Measurements from ENCODE around the gene TARS3.

The TARS3 gene

GRCh38 chr15:101702077-101702476 lies 22.2 kb downstream of the TARS3 start:
- Histone ChIP-seq H3K9me3 (ENCODE audit: control insufficient read depth, low read length) (no peaks in the 10 kb centered on the region), H3K4me3 (ENCODE audit: insufficient read depth, low read depth, low read length) (no peak overlapping the region), H3K4me1 (ENCODE audit: control insufficient read depth, insufficient read depth, low read length) (no peaks in the 10 kb centered on the region), H3K36me3 (ENCODE audit: control insufficient read depth, insufficient read depth, low read length) (peaks cover under 1% of the 10 kb centered on the region), H3K27me3 (ENCODE audit: control insufficient read depth, insufficient read depth, low read length, poor library complexity, severe bottlenecking) (no peaks in the 10 kb centered on the region), H3K27ac (ENCODE audit: insufficient read depth, low read depth, low read length, poor library complexity, severe bottlenecking) (no peak overlapping the region)
- 93 to 97% methylated on average over 3 to 4 of the region's 4 CpGs for WGBS, 2 experiments

- no peaks in the 10 kb centered on the region for H3K9me3 ChIP-seq (ENCODE audit: control insufficient read depth, low read length)
- H3K4me1 ChIP-seq (ENCODE audit: control insufficient read depth, insufficient read depth, low read length), result no peaks in the 10 kb centered on the region
- H3K36me3 ChIP-seq (ENCODE audit: control insufficient read depth, insufficient read depth, low read length), result peaks cover 2% of the 10 kb centered on the region
- no peak overlapping the region for H3K27ac ChIP-seq (ENCODE audit: insufficient read depth, low read depth, low read length, poor library complexity, severe bottlenecking)
- WGBS, 2 experiments, result 80 to 100% methylated on average over 1 of the region's 2 CpGs
- no peak overlapping the region for H3K4me3 ChIP-seq (ENCODE audit: insufficient read depth, low read depth, low read length)
- H3K27me3 ChIP-seq (ENCODE audit: control insufficient read depth, insufficient read depth, low read length, poor library complexity, severe bottlenecking), result no peaks in the 10 kb centered on the region
Observed at GRCh38 chr15:101698314-101698713, 26.0 kb downstream of the TARS3 start.

GRCh38 chr15:101697488-101697887 lies 26.8 kb downstream of the TARS3 start:
- Histone ChIP-seq H3K36me3 (ENCODE audit: control insufficient read depth, insufficient read depth, low read length) (peaks cover 2% of the 10 kb centered on the region), H3K4me1 (ENCODE audit: control insufficient read depth, insufficient read depth, low read length) (no peaks in the 10 kb centered on the region), H3K27me3 (ENCODE audit: control insufficient read depth, insufficient read depth, low read length, poor library complexity, severe bottlenecking) (no peaks in the 10 kb centered on the region)

GRCh38 chr15:101696829-101697228 lies 27.4 kb downstream of the TARS3 start:
- Histone ChIP-seq H3K9me3 (ENCODE audit: control insufficient read depth, low read length) (no peaks in the 10 kb centered on the region), H3K4me1 (ENCODE audit: control insufficient read depth, insufficient read depth, low read length) (no peaks in the 10 kb centered on the region), H3K27me3 (ENCODE audit: control insufficient read depth, insufficient read depth, low read length, poor library complexity, severe bottlenecking) (no peaks in the 10 kb centered on the region), H3K4me3 (ENCODE audit: insufficient read depth, low read depth, low read length) (no peak overlapping the region), H3K36me3 (ENCODE audit: control insufficient read depth, insufficient read depth, low read length) (peaks cover 2% of the 10 kb centered on the region), H3K27ac (ENCODE audit: insufficient read depth, low read depth, low read length, poor library complexity, severe bottlenecking) (no peak overlapping the region)
- WGBS, 2 experiments, result 94 to 100% methylated on average over 1 of the region's 1 CpG

More at GRCh38 chr15:101697488-101697887, 26.8 kb downstream of the TARS3 start:
- H3K4me3 ChIP-seq (ENCODE audit: insufficient read depth, low read depth, low read length), result no peak overlapping the region
- no peak overlapping the region for H3K27ac ChIP-seq (ENCODE audit: insufficient read depth, low read depth, low read length, poor library complexity, severe bottlenecking)
- no peaks in the 10 kb centered on the region for H3K9me3 ChIP-seq (ENCODE audit: control insufficient read depth, low read length)
- WGBS, 2 experiments, result 94 to 95% methylated on average over 7 of the region's 7 CpGs

- H3K4me1 ChIP-seq (ENCODE audit: control insufficient read depth, insufficient read depth, low read length), result no peaks in the 10 kb centered on the region
- no peak overlapping the region for H3K27ac ChIP-seq (ENCODE audit: insufficient read depth, low read depth, low read length, poor library complexity, severe bottlenecking)
- H3K9me3 ChIP-seq (ENCODE audit: control insufficient read depth, low read length), result no peaks in the 10 kb centered on the region
- peaks cover 2% of the 10 kb centered on the region for H3K36me3 ChIP-seq (ENCODE audit: control insufficient read depth, insufficient read depth, low read length)
- H3K27me3 ChIP-seq (ENCODE audit: control insufficient read depth, insufficient read depth, low read length, poor library complexity, severe bottlenecking), result no peaks in the 10 kb centered on the region
- H3K4me3 ChIP-seq (ENCODE audit: insufficient read depth, low read depth, low read length), result no peak overlapping the region
- 97% methylated on average over 2 of the region's 2 CpGs for WGBS, 2 experiments
Observed at GRCh38 chr15:101694261-101694660, 30.0 kb downstream of the TARS3 start.

GRCh38 chr15:101692801-101693598 lies 31.3 kb downstream of the TARS3 start:
- H3K36me3 ChIP-seq (ENCODE audit: control insufficient read depth, insufficient read depth, low read length), result peaks cover 2% of the 10 kb centered on the region
- WGBS, 2 experiments, result 81 to 94% methylated on average over 4 of the region's 4 CpGs
- no peaks in the 10 kb centered on the region for H3K4me1 ChIP-seq (ENCODE audit: control insufficient read depth, insufficient read depth, low read length)
- H3K4me3 ChIP-seq (ENCODE audit: insufficient read depth, low read depth, low read length), result no peak overlapping the region
- no peak overlapping the region for H3K27ac ChIP-seq (ENCODE audit: insufficient read depth, low read depth, low read length, poor library complexity, severe bottlenecking)
- H3K27me3 ChIP-seq (ENCODE audit: control insufficient read depth, insufficient read depth, low read length, poor library complexity, severe bottlenecking), result no peaks in the 10 kb centered on the region
- H3K9me3 ChIP-seq (ENCODE audit: control insufficient read depth, low read length), result no peaks in the 10 kb centered on the region

GRCh38 chr15:101689901-101690300 lies 34.4 kb downstream of the TARS3 start:
- no peaks in the 10 kb centered on the region for H3K27me3 ChIP-seq (ENCODE audit: control insufficient read depth, insufficient read depth, low read length, poor library complexity, severe bottlenecking)
- H3K9me3 ChIP-seq (ENCODE audit: control insufficient read depth, low read length), result no peaks in the 10 kb centered on the region
- no peak overlapping the region for H3K27ac ChIP-seq (ENCODE audit: insufficient read depth, low read depth, low read length, poor library complexity, severe bottlenecking)
- WGBS, 2 experiments, result 87 to 93% methylated on average over 5 of the region's 6 CpGs
- no peak overlapping the region for H3K4me3 ChIP-seq (ENCODE audit: insufficient read depth, low read depth, low read length)
- no peaks in the 10 kb centered on the region for H3K4me1 ChIP-seq (ENCODE audit: control insufficient read depth, insufficient read depth, low read length)
- no peaks in the 10 kb centered on the region for H3K36me3 ChIP-seq (ENCODE audit: control insufficient read depth, insufficient read depth, low read length)

GRCh38 chr15:101686718-101687117 lies 37.6 kb downstream of the TARS3 start:
- no peaks in the 10 kb centered on the region for H3K27me3 ChIP-seq (ENCODE audit: control insufficient read depth, insufficient read depth, low read length, poor library complexity, severe bottlenecking)
- 82 to 95% methylated on average over 2 of the region's 2 CpGs for WGBS, 2 experiments
- no peaks in the 10 kb centered on the region for H3K4me1 ChIP-seq (ENCODE audit: control insufficient read depth, insufficient read depth, low read length)
- no peaks in the 10 kb centered on the region for H3K9me3 ChIP-seq (ENCODE audit: control insufficient read depth, low read length)
- no peak overlapping the region for H3K27ac ChIP-seq (ENCODE audit: insufficient read depth, low read depth, low read length, poor library complexity, severe bottlenecking)
- H3K36me3 ChIP-seq (ENCODE audit: control insufficient read depth, insufficient read depth, low read length), result peaks cover 2% of the 10 kb centered on the region
- H3K4me3 ChIP-seq (ENCODE audit: insufficient read depth, low read depth, low read length), result no peak overlapping the region

- no peaks in the 10 kb centered on the region for H3K4me1 ChIP-seq (ENCODE audit: control insufficient read depth, insufficient read depth, low read length)
- no peak overlapping the region for H3K27ac ChIP-seq (ENCODE audit: insufficient read depth, low read depth, low read length, poor library complexity, severe bottlenecking)
- peaks cover 2% of the 10 kb centered on the region for H3K36me3 ChIP-seq (ENCODE audit: control insufficient read depth, insufficient read depth, low read length)
- no peaks in the 10 kb centered on the region for H3K9me3 ChIP-seq (ENCODE audit: control insufficient read depth, low read length)
- no peak overlapping the region for H3K4me3 ChIP-seq (ENCODE audit: insufficient read depth, low read depth, low read length)
- H3K27me3 ChIP-seq (ENCODE audit: control insufficient read depth, insufficient read depth, low read length, poor library complexity, severe bottlenecking), result no peaks in the 10 kb centered on the region
- 100% methylated on average over 1 of the region's 3 CpGs; no CpG with 5 or more reads in 1 of the 2 experiments for WGBS, 2 experiments
Observed at GRCh38 chr15:101684877-101685276, 39.4 kb downstream of the TARS3 start.

GRCh38 chr15:101684384-101684783 lies 39.9 kb downstream of the TARS3 start:
- no peaks in the 10 kb centered on the region for H3K27me3 ChIP-seq (ENCODE audit: control insufficient read depth, insufficient read depth, low read length, poor library complexity, severe bottlenecking)
- 93 to 100% methylated on average over 1 of the region's 1 CpG for WGBS, 2 experiments
- no peak overlapping the region for H3K4me3 ChIP-seq (ENCODE audit: insufficient read depth, low read depth, low read length)
- H3K27ac ChIP-seq (ENCODE audit: insufficient read depth, low read depth, low read length, poor library complexity, severe bottlenecking), result no peak overlapping the region
- peaks cover 2% of the 10 kb centered on the region for H3K36me3 ChIP-seq (ENCODE audit: control insufficient read depth, insufficient read depth, low read length)
- H3K4me1 ChIP-seq (ENCODE audit: control insufficient read depth, insufficient read depth, low read length), result no peaks in the 10 kb centered on the region
- no peaks in the 10 kb centered on the region for H3K9me3 ChIP-seq (ENCODE audit: control insufficient read depth, low read length)

Measured in ectodermal cell (in vitro differentiated cells).